ENCODE measurements around the gene CEND1.

DNA sequence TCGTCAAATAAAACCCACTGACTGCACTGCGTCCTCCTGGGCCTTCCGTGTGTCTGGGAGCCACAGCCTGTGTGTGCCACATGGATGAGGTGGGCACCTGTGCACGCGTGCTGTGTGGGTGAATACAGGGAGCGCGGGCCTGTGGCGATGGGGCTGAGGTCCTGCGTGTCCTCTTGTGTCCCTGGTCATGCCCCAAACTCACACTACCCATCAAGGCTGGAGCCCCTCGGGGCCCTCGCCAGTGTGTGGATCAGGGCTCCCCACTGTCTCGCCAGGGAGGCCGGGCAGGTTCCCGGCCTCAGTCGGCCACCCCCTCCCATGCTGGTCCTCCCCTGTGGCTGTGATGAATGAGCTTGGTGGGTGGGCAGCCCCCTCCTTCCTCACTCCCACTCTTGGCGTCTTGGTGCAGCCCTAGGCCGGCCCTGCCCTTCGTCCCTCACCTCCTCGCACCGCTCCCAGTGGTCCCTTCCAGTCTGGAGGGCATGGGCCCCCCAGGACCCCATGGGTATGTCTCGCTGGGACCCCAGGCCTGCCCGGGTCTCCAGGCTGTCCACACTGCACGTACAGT, 42.2 kb upstream of the CEND1 start:
- TF ChIP-seq, protein P1, sequence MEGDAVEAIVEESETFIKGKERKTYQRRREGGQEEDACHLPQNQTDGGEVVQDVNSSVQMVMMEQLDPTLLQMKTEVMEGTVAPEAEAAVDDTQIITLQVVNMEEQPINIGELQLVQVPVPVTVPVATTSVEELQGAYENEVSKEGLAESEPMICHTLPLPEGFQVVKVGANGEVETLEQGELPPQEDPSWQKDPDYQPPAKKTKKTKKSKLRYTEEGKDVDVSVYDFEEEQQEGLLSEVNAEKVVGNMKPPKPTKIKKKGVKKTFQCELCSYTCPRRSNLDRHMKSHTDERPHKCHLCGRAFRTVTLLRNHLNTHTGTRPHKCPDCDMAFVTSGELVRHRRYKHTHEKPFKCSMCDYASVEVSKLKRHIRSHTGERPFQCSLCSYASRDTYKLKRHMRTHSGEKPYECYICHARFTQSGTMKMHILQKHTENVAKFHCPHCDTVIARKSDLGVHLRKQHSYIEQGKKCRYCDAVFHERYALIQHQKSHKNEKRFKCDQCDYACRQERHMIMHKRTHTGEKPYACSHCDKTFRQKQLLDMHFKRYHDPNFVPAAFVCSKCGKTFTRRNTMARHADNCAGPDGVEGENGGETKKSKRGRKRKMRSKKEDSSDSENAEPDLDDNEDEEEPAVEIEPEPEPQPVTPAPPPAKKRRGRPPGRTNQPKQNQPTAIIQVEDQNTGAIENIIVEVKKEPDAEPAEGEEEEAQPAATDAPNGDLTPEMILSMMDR (IDR thresholded peaks at IDR 0.05), result no peak
- no peak for TF ChIP-seq ATF1 (CRISPR knock-in tag; IDR thresholded peaks at IDR 0.05)
- TF ChIP-seq, protein P2, sequence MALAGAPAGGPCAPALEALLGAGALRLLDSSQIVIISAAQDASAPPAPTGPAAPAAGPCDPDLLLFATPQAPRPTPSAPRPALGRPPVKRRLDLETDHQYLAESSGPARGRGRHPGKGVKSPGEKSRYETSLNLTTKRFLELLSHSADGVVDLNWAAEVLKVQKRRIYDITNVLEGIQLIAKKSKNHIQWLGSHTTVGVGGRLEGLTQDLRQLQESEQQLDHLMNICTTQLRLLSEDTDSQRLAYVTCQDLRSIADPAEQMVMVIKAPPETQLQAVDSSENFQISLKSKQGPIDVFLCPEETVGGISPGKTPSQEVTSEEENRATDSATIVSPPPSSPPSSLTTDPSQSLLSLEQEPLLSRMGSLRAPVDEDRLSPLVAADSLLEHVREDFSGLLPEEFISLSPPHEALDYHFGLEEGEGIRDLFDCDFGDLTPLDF (CRISPR knock-in tag; IDR thresholded peaks at IDR 0.05), result no peak
- TF ChIP-seq, protein P3, sequence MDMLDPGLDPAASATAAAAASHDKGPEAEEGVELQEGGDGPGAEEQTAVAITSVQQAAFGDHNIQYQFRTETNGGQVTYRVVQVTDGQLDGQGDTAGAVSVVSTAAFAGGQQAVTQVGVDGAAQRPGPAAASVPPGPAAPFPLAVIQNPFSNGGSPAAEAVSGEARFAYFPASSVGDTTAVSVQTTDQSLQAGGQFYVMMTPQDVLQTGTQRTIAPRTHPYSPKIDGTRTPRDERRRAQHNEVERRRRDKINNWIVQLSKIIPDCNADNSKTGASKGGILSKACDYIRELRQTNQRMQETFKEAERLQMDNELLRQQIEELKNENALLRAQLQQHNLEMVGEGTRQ (CRISPR knock-in tag; IDR thresholded peaks at IDR 0.05), result no peak
- TF ChIP-seq ZNF138 (CRISPR knock-in tag; conservative IDR thresholded peaks at IDR 0.05), result no peak
- TF ChIP-seq, protein P4, sequence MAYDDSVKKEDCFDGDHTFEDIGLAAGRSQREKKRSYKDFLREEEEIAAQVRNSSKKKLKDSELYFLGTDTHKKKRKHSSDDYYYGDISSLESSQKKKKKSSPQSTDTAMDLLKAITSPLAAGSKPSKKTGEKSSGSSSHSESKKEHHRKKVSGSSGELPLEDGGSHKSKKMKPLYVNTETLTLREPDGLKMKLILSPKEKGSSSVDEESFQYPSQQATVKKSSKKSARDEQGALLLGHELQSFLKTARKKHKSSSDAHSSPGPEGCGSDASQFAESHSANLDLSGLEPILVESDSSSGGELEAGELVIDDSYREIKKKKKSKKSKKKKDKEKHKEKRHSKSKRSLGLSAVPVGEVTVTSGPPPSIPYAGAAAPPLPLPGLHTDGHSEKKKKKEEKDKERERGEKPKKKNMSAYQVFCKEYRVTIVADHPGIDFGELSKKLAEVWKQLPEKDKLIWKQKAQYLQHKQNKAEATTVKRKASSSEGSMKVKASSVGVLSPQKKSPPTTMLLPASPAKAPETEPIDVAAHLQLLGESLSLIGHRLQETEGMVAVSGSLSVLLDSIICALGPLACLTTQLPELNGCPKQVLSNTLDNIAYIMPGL (CRISPR knock-in tag; IDR thresholded peaks at IDR 0.05), result no peak
- TF ChIP-seq FOXJ3 (CRISPR knock-in tag; IDR thresholded peaks at IDR 0.05; ENCODE audit: borderline replicate concordance), result no peak
- TF ChIP-seq HMGA2 (CRISPR knock-in tag; IDR thresholded peaks at IDR 0.05), result no peak
- no peak for TF ChIP-seq SP1 (CRISPR knock-in tag; conservative IDR thresholded peaks at IDR 0.05)
- TF ChIP-seq, protein P5, sequence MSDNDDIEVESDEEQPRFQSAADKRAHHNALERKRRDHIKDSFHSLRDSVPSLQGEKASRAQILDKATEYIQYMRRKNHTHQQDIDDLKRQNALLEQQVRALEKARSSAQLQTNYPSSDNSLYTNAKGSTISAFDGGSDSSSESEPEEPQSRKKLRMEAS (CRISPR knock-in tag; IDR thresholded peaks at IDR 0.05), result no peak
- TF ChIP-seq CREB1 (CRISPR knock-in tag; IDR thresholded peaks at IDR 0.05), result no peak
- no peak for TF ChIP-seq KAT7 (CRISPR knock-in tag; IDR thresholded peaks at IDR 0.05; ENCODE audit: borderline replicate concordance)

All from WTC11 (cell line).